GM12878 (cell line): ENCODE data around the gene MRPS12. TPM values are rescaled to one million over a fixed set of nuclear protein-coding genes. Genes with fewer than 3 reads are reported as not detected.

ENCODE experiments used
- ATAC-seq: fragments of 200-7000 bp; cut with Tn5 transposase; 3 replicates; pipeline ENCODE4 v1.9.1; 2020; ENCODE audit warnings: mild to moderate bottlenecking, moderate library complexity
- BruUV-seq: library from RNA; stranded (reverse); fragments of 400-500 nt; replicated peaks from 2 replicates; lab custom pipeline; 2021; lab: Mats Ljungman, UMichigan
- CTCF ChIA-PET: fragments of 300-600 bp; sonication (Branson Sonifier 250); formaldehyde crosslinking; extraction: SDS; loops from one replicate; lab custom pipeline; 2021; ENCODE audit warnings: inconsistent platforms; lab: Yijun Ruan, JAX
- POLR2A ChIA-PET: fragments of 350-600 bp; formaldehyde crosslinking; extraction: SDS; loops from one replicate; lab custom pipeline; 2021; ENCODE audit warnings: inconsistent platforms; lab: Charles Lee
- RAD21 ChIA-PET: fragments of 300-600 bp; sonication (Branson Sonifier 250); formaldehyde crosslinking; loops from one replicate; lab custom pipeline; 2023; ENCODE audit warnings: antibody characterized with exemption; ENCODE audit not compliant: unreplicated experiment; lab: Charles Lee
- SMC1A ChIA-PET: fragments of 300-600 bp; sonication (Branson Sonifier 250); formaldehyde crosslinking; loops from one replicate; lab custom pipeline; 2023; ENCODE audit not compliant: unreplicated experiment, uncharacterized antibody; lab: Charles Lee
- DNase-seq: peaks from one replicate; pipeline ENCODE4 v3.0.0-alpha.2; 2011; ENCODE audit warnings: low read depth, low spot score
- FAIRE-seq: peaks from 3 replicates; lab custom pipeline; 2011; peaks lifted over from hg19 to GRCh38; lab: Jason Lieb, UNC
- H2AFZ ChIP-seq: 2 replicates; pipeline ENCODE4 v1.6.0; 2011; ENCODE audit warnings: low read depth, low read length, control low read depth; ENCODE audit not compliant: control insufficient read depth
- H3K27ac ChIP-seq: 2 replicates; pipeline ENCODE4 v1.5.1; 2011; ENCODE audit warnings: control low read depth; ENCODE audit not compliant: control insufficient read depth, insufficient read depth
- H3K27me3 ChIP-seq, 2 experiments: replicated peaks in 1 of 2; 2 replicates each; pipeline versions ENCODE4 v1.6.0 to v1.6.1; 2011; ENCODE audit warnings: low read length in 1 of 2; ENCODE audit not compliant: control insufficient read depth in 2 of 2, insufficient read depth in 2 of 2
- H3K36me3 ChIP-seq, 2 experiments: 2 replicates each; pipeline ENCODE4 v1.5.1; 2011; ENCODE audit warnings: low read length in 1 of 2; ENCODE audit not compliant: control insufficient read depth in 2 of 2, insufficient read depth in 2 of 2
- H3K4me1 ChIP-seq: 2 replicates; pipeline ENCODE4 v1.6.1; 2011; ENCODE audit warnings: mild to moderate bottlenecking, low read length, moderate library complexity, mixed read lengths; ENCODE audit not compliant: control insufficient read depth, insufficient read depth
- H3K4me2 ChIP-seq: 2 replicates; pipeline ENCODE4 v1.6.0; 2011; ENCODE audit warnings: control low read depth; ENCODE audit not compliant: control insufficient read depth, insufficient read depth
- H3K4me3 ChIP-seq: fragments of 200-600 bp; sonication (generic); 2 replicates; pipeline ENCODE4 v1.5.1; 2016
- H3K79me2 ChIP-seq: 2 replicates; pipeline ENCODE4 v1.6.0; 2011; ENCODE audit warnings: low read length; ENCODE audit not compliant: control insufficient read depth, insufficient read depth
- H3K9ac ChIP-seq: 2 replicates; pipeline ENCODE4 v1.8.0; 2011; ENCODE audit warnings: low read length, control low read depth, mixed read lengths; ENCODE audit not compliant: control insufficient read depth, insufficient read depth
- H3K9me3 ChIP-seq: replicated peaks from 3 replicates; pipeline ENCODE4 v1.5.1; 2011; ENCODE audit warnings: mild to moderate bottlenecking, low read length; ENCODE audit not compliant: control insufficient read depth, insufficient read depth
- H4K20me1 ChIP-seq: 2 replicates; pipeline ENCODE4 v1.6.0; 2011; ENCODE audit not compliant: control insufficient read depth, insufficient read depth
- BRCA1 ChIP-seq: IDR thresholded peaks from 2 replicates; pipeline ENCODE4 v1.6.1; 2011; ENCODE audit warnings: low read depth, low read length, improper control_type of control experiment
- IKZF1 ChIP-seq: fragments of 450-650 bp; conservative IDR thresholded peaks from 2 replicates; pipeline ENCODE4 v1.6.1; 2017; ENCODE audit warnings: antibody characterized with exemption, mild to moderate bottlenecking
- IRF4 ChIP-seq: IDR thresholded peaks from 2 replicates; pipeline ENCODE4 v1.6.1; 2011; ENCODE audit warnings: low read depth, low read length
- RAD51 ChIP-seq: fragments of 450-650 bp; IDR thresholded peaks from 2 replicates; pipeline ENCODE4 v1.6.1; 2016; ENCODE audit warnings: moderate library complexity, mild to moderate bottlenecking, inconsistent platforms
- TAF1 ChIP-seq: IDR thresholded peaks from 2 replicates; pipeline ENCODE4 v1.6.1; 2011; ENCODE audit warnings: mild to moderate bottlenecking, low read depth, low read length, borderline replicate concordance
- WGBS: methylation state at CpG from one replicate; pipeline ENCODE4 v1.1.6; 2016; ENCODE audit warnings: low lambda C conversion rate; ENCODE audit not compliant: insufficient replicate concordance, insufficient coverage; ENCODE audit errors: missing lambda C conversion rate; 5-methylcytosine and 5-hydroxymethylcytosine counted together
- in situ Hi-C: fragments of 300-500 bp; cut with MboI; formaldehyde crosslinking; loops from 9 replicates; pipeline ENCODE4 v1.14.3; 2018; ENCODE audit warnings: mixed read lengths
- intact Hi-C: fragments of 100-400 bp; cut with micrococcal nuclease; formaldehyde crosslinking; loops from one replicate; pipeline ENCODE4 v1.14.2; 2022; ENCODE audit not compliant: unreplicated experiment
- polyA plus RNA-seq, 11 experiments: library from polyadenylated mRNA; depleted of rRNA in 4 of 11; unstranded in 6 of 11; stranded (reverse) in 5 of 11; fragments of >200 nt; fragmentation: Nextera tagmentation in 4 of 11; fragmentation: Illumina TruSeq in 1 of 11; extraction: Ambion mirVana in 4 of 11; extraction: Trizol in 1 of 11; gene quantifications; 1 replicate in 1 of 11; 2 replicates in 10 of 11; pipeline versions ENCODE4 v1.2.1 to v1.2.3, GENCODE V29; 2011 to 2016; ENCODE audit warnings: inconsistent platforms in 2 of 11, missing spikeins in 2 of 11, low read depth in 1 of 11
- total RNA-seq, 4 experiments: library from RNA; depleted of rRNA in 3 of 4; stranded (reverse); fragments of >200 nt in 3 of 4; fragmentation: Illumina TruSeq in 1 of 4; extraction: Trizol in 1 of 4; gene quantifications; 2 replicates each; pipeline versions ENCODE4 v1.2.1 to v1.2.3, GENCODE V29; 2013 to 2021
- TF ChIP-seq, protein P1 (sequence below): fragments of 450-650 bp; IDR thresholded peaks from 2 replicates; pipeline ENCODE4 v1.6.1; 2017; ENCODE audit warnings: mild to moderate bottlenecking, moderate library complexity
- TF ChIP-seq, protein P2 (sequence below): fragments of 450-650 bp; formaldehyde crosslinking; IDR thresholded peaks from 2 replicates; pipeline ENCODE4 v1.4.0; 2020; ENCODE audit warnings: mild to moderate bottlenecking, moderate library complexity
- TF ChIP-seq, protein P3 (sequence below): IDR thresholded peaks from 2 replicates; pipeline ENCODE4 v1.6.1; 2011; ENCODE audit warnings: borderline replicate concordance, low read depth, mild to moderate bottlenecking, moderate library complexity, mixed read lengths, low read length; ENCODE audit not compliant: insufficient read depth; ENCODE audit errors: extremely low read length
- TF ChIP-seq, protein P4 (sequence below): fragments of 450-650 bp; IDR thresholded peaks from 2 replicates; pipeline ENCODE4 v1.6.1; 2017; ENCODE audit warnings: antibody characterized with exemption, mild to moderate bottlenecking, moderate library complexity

MRPS12 gene
- total and polyA plus RNA-seq, 10 of the 15 experiments (the other 5 are each of a cell fraction or from before 2014, with no cell fraction given), result 7.3 to 205 (median 77.3) TPM

DNA sequence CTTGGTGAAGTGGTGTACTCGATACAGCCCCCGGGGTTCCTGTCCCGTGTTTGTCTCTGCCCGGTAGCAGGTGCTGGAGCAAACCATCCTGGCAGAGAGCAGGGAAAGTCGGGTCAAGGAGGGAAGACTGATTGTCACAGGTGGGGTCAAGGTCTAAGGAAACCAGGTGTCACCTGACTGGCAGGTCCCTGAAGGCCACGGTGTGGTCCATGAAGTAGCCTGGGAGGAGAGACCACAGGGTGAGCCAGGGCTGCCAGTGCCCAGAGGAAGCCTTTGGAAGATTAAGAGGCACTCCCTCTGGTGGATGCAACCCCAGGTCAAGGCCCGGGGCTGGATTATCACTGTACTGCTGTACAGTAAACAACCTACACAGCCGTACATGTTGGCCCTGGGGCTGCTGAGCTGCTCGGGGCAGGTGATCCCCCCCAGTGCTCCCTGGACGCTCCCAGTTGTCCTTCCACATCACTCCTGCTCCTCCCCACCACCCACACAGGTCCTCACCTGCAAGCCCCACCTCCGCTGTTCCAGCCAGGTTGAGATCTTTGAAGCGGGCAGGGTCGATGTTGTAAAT lies 12.7 kb upstream of the MRPS12 start (continued):
- TF ChIP-seq, protein P1, sequence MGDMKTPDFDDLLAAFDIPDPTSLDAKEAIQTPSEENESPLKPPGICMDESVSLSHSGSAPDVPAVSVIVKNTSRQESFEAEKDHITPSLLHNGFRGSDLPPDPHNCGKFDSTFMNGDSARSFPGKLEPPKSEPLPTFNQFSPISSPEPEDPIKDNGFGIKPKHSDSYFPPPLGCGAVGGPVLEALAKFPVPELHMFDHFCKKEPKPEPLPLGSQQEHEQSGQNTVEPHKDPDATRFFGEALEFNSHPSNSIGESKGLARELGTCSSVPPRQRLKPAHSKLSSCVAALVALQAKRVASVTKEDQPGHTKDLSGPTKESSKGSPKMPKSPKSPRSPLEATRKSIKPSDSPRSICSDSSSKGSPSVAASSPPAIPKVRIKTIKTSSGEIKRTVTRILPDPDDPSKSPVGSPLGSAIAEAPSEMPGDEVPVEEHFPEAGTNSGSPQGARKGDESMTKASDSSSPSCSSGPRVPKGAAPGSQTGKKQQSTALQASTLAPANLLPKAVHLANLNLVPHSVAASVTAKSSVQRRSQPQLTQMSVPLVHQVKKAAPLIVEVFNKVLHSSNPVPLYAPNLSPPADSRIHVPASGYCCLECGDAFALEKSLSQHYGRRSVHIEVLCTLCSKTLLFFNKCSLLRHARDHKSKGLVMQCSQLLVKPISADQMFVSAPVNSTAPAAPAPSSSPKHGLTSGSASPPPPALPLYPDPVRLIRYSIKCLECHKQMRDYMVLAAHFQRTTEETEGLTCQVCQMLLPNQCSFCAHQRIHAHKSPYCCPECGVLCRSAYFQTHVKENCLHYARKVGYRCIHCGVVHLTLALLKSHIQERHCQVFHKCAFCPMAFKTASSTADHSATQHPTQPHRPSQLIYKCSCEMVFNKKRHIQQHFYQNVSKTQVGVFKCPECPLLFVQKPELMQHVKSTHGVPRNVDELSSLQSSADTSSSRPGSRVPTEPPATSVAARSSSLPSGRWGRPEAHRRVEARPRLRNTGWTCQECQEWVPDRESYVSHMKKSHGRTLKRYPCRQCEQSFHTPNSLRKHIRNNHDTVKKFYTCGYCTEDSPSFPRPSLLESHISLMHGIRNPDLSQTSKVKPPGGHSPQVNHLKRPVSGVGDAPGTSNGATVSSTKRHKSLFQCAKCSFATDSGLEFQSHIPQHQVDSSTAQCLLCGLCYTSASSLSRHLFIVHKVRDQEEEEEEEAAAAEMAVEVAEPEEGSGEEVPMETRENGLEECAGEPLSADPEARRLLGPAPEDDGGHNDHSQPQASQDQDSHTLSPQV, result no peak

DNA sequence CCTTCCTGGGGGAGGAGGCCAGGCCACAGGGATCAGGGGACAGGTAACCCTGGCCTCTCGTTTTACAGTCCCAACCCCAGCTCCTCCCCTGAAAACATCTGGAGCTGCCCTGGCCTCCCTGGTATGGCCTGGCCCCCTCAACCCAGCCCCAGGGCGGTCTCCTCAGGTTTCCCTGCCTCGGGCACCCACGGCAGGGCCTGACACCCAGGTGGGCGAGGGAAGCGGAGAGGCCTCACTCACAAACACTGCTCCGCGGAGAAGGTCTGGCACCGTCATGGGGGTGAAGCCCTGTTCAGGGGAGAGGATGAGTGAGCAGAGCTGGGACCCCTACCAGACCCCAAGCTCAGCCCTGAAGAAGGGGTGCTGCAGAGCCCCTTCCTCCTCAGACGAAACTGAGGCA lies 12.2 kb upstream of the MRPS12 start:
- POLR2A ChIA-PET, result interaction anchor here (0.5 kb wide), 1 partner anchor 502 kb away, joined by 3 read pairs; no protein-coding TSS in a partner anchor
- RAD21 ChIA-PET, result no interaction called here
- H3K4me3 ChIP-seq, result no peak overlapping the region
- no peak for FAIRE-seq
- H3K4me2 ChIP-seq, result no peak overlapping the region
- WGBS, result 77% methylated on average over 10 of the region's 10 CpGs
- no peaks in the 10 kb centered on the region for H3K27me3 ChIP-seq
- ATAC-seq, result no peak
- no peaks in the 10 kb centered on the region for H3K9me3 ChIP-seq
- H3K36me3 ChIP-seq, result peaks cover 0 to 8% of the 10 kb centered on the region in 2 experiments; a peak in 2 of 4 replicates
- H3K9ac ChIP-seq, result no peak overlapping the region
- intact Hi-C loops (no loop called here), in situ Hi-C loops (no loop called here)
- DNase-seq, result no peak
- H3K4me1 ChIP-seq, result no peaks in the 10 kb centered on the region
- SMC1A ChIA-PET, result no interaction called here
- no peaks in the 10 kb centered on the region for H4K20me1 ChIP-seq
- no peak overlapping the region for H3K27ac ChIP-seq
- CTCF ChIA-PET, result interaction anchor here (2.3 kb wide), 1 partner anchor 11 kb away, joined by 14 read pairs; the partner anchor contains the start of genes MRPS12 and SARS2
- no peak overlapping the region for H2AFZ ChIP-seq
- no TSS peak for BruUV-seq
- H3K79me2 ChIP-seq, result no peaks in the 10 kb centered on the region
- TF ChIP-seq IKZF1, result no peak
- TF ChIP-seq IRF4, result no peak
- no peak for TF ChIP-seq RAD51
- TF ChIP-seq TAF1, result no peak
- TF ChIP-seq BRCA1, result no peak
- TF ChIP-seq, protein P2, sequence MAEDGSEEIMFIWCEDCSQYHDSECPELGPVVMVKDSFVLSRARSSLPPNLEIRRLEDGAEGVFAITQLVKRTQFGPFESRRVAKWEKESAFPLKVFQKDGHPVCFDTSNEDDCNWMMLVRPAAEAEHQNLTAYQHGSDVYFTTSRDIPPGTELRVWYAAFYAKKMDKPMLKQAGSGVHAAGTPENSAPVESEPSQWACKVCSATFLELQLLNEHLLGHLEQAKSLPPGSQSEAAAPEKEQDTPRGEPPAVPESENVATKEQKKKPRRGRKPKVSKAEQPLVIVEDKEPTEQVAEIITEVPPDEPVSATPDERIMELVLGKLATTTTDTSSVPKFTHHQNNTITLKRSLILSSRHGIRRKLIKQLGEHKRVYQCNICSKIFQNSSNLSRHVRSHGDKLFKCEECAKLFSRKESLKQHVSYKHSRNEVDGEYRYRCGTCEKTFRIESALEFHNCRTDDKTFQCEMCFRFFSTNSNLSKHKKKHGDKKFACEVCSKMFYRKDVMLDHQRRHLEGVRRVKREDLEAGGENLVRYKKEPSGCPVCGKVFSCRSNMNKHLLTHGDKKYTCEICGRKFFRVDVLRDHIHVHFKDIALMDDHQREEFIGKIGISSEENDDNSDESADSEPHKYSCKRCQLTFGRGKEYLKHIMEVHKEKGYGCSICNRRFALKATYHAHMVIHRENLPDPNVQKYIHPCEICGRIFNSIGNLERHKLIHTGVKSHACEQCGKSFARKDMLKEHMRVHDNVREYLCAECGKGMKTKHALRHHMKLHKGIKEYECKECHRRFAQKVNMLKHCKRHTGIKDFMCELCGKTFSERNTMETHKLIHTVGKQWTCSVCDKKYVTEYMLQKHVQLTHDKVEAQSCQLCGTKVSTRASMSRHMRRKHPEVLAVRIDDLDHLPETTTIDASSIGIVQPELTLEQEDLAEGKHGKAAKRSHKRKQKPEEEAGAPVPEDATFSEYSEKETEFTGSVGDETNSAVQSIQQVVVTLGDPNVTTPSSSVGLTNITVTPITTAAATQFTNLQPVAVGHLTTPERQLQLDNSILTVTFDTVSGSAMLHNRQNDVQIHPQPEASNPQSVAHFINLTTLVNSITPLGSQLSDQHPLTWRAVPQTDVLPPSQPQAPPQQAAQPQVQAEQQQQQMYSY (CRISPR knock-in tag), result no peak
- TF ChIP-seq, protein P3, sequence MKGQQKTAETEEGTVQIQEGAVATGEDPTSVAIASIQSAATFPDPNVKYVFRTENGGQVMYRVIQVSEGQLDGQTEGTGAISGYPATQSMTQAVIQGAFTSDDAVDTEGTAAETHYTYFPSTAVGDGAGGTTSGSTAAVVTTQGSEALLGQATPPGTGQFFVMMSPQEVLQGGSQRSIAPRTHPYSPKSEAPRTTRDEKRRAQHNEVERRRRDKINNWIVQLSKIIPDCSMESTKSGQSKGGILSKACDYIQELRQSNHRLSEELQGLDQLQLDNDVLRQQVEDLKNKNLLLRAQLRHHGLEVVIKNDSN, result no peak
- TF ChIP-seq, protein P4, sequence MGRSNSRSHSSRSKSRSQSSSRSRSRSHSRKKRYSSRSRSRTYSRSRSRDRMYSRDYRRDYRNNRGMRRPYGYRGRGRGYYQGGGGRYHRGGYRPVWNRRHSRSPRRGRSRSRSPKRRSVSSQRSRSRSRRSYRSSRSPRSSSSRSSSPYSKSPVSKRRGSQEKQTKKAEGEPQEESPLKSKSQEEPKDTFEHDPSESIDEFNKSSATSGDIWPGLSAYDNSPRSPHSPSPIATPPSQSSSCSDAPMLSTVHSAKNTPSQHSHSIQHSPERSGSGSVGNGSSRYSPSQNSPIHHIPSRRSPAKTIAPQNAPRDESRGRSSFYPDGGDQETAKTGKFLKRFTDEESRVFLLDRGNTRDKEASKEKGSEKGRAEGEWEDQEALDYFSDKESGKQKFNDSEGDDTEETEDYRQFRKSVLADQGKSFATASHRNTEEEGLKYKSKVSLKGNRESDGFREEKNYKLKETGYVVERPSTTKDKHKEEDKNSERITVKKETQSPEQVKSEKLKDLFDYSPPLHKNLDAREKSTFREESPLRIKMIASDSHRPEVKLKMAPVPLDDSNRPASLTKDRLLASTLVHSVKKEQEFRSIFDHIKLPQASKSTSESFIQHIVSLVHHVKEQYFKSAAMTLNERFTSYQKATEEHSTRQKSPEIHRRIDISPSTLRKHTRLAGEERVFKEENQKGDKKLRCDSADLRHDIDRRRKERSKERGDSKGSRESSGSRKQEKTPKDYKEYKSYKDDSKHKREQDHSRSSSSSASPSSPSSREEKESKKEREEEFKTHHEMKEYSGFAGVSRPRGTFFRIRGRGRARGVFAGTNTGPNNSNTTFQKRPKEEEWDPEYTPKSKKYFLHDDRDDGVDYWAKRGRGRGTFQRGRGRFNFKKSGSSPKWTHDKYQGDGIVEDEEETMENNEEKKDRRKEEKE, result no peak
